Stimulated activated CD4-positive, alpha-beta T cell treated with anti-CD3 and anti-CD28 coated beads, Interleukin-1b, Interleukin-23, amount 100 ng/mL, for 24 hours (primary cell): ENCODE measurements around the gene MCEMP1.
A peak's percentile ranks its signal among the peaks of the same experiment; 100 is the strongest.

ENCODE experiments used
- DNase-seq, 4 experiments: peaks; one replicate each; pipeline ENCODE4 v3.0.0-alpha.2; 2020; ENCODE audit warnings: low read depth in 4 of 4, low spot score in 1 of 4

MCEMP1 gene

DNA sequence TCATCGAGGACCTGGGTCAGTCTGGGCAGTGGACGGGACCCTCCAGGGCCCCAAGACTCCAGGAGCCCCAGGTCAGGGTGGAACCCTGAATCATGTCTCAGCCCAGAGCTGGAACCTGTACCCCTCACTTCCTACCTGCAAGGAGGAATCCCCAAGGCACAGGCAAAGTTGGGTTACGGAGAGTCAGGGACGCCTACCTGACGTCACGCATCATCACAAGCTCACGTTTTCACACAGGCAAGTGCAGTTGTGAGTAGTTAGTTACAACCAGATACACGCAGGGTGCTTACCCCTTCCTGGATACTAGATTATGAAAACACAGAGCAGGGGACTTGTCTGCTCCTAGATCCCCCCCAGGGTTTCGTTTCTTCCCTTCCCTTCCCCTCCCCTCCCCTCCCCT lies 6.1 kb upstream of the MCEMP1 start:
- no peak for DNase-seq

DNA sequence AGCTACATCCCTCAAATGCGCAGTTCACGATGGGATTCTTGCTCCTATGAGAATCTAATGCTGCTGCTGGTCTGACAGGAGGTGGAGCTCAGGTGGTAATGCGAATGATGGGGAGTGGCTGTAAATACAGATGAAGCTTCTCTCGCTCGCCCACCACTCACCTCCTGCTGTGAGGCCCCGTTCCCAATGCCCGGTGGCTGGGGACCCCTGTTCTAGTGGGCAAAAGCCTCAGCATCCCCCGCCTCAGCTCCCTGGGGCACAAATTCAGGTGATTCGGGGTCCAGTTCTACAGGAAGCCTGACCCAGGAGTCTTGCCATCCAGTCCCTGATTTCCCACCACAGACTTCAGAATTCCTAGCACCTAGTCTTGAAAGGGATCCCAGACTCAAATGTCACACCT lies 4.4 kb upstream of the MCEMP1 start:
- DNase-seq: no peak

DNA sequence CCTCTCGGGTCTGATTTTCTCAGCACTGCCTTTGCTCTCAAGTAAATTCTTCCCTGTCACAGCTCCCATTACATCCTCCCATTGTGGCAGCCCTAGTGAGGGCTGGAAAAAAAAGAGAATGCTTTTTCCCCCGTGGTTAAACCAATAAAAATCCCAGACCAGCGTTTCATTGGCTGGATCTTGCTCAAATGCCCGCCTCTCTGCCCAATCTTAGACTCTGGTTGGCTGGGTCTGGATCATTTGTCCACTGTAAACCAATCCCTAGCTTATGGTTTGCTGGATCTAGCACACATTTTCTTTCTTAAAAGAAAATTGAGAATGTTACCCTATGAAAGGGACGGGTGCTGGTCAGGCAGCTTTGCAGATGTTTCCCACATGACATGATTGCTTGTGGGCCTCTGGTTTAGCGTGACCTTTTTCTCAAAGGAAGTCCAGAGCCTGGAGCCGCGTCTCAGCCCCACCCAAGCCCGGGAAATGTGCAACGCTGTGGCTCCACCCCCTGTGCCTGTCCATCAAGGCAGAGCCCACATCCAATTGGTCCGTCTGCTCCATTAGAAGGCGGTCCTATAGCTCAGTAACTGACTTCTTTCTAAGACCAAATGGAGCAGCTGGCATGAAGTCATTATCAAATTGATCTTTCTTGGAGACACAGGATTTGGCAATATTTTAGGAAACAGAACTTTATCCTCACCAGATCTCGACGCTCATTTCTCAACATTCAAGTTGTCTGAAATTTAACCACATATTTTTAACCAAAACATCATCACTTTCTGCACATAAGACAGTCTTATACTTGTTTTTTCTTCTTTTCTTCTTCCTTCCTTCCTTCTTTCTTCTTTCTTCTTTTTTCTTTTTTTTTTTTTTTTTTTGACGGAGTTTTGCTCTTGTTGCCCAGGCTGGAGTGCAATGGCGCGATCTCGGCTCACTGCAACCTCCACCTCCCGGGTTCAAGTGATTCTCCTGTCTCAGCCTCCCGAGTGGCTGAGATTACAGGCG lies 2.6 kb upstream of the MCEMP1 start:
- no peak for DNase-seq

GRCh38 chr19:7676376-7676775 lies 514 bp upstream of the MCEMP1 start:
- no peak for DNase-seq

DNA sequence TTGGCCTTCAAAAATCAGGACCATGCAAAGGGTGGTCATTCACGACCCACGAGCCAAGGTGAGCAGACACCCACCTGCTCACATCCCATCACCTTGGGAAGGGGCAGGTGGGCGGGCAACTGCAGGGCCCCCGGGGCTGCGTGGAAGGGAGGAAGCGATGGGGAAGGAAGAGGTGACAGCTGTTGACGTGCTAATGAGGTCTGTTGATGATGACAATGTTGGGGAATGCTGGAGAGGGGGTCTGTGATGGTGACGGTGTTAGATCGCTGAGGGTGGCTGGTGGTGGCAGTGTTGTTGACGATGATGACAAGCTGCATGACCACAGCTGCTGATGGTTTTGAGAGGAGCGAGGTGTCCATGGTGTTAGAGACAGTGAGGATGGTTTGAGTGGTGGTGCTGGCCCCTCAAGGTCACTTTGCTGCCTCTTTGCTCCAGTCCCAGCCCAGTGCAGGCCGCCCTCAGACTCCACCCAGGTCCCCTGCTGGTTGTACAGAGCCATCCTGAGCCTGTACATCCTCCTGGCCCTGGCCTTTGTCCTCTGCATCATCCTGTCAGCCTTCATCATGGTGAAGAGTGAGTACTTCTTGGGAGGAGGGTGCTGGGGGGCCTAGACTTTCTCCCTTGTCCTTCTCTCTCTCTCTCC lies 900 bp downstream of the MCEMP1 start:
- no peak for DNase-seq

DNA sequence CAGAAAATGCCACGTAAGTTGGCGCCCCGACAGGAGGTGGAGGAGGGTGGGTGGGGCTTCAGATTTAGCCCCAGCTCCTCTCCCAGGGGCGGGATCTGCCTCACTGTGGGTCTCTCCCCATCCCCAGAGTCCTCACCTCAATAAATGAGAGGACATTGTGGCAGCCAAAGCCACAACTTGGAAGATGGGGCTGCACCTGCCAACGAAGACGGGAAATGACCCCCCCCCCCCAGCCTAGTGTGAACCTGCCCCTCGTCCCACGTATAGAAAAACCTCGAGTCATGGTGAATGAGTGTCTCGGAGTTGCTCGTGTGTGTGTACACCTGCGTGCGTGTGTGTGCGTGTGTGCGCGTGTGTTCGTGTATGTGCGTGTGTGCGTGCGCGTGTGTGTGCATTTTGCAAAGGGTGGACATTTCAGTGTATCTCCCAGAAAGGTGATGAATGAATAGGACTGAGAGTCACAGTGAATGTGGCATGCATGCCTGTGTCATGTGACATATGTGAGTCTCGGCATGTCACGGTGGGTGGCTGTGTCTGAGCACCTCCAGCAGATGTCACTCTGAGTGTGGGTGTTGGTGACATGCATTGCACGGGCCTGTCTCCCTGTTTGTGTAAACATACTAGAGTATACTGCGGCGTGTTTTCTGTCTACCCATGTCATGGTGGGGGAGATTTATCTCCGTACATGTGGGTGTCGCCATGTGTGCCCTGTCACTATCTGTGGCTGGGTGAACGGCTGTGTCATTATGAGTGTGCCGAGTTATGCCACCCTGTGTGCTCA lies 2.3 kb downstream of the MCEMP1 start:
- DNase-seq: peak; percentile 32 to 60 (median 38)

DNA sequence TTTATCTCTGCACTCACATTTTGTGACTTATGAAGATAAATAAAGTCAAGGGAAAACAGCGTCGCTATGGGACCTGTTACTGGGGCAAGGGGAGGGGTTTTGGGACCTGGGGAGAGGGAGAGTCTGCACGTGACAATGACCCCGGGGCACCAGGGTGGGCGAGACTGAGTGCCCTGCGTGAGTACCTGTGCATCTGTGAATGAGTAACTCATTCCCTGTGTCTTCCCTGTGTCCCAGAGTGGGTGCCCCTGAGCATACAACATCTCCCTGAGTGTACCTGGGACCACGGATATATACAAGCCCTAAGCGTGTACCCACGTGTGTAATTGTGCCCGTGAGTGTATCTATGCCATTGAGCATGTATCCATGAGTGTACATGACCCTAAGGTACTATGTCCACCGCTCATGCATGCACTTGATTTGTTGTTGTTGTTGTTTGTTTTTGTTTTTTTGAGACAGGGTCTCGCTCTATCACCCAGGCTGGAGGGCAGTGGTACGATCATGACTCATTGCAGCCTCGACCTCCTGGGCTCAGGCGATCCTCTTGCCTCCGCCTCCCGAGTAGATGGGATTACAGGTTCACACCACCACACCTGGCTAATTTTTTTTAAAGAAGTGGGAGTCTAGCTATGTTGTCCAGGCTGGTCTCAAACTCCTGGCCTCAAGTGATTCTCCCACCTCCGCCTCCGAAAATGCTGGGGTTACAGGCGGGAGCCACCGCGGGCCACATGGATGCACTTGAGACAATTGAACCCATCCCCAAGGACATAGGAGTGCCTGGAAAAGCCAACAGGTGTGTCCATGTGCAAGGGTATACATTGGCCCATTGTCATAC lies 3.1 kb downstream of the MCEMP1 start:
- no peak for DNase-seq

- peak; percentile 65 to 78 (median 73) for DNase-seq
These were observed 3.9 kb downstream of the MCEMP1 start, which contains the start of gene TRAPPC5 for GRCh38 chr19:7680606-7681339. TSS of gene TRAPPC5 (plus strand) at chr19:7680833. CDS start at chr19:7682254, 1,421 bp downstream.

DNA sequence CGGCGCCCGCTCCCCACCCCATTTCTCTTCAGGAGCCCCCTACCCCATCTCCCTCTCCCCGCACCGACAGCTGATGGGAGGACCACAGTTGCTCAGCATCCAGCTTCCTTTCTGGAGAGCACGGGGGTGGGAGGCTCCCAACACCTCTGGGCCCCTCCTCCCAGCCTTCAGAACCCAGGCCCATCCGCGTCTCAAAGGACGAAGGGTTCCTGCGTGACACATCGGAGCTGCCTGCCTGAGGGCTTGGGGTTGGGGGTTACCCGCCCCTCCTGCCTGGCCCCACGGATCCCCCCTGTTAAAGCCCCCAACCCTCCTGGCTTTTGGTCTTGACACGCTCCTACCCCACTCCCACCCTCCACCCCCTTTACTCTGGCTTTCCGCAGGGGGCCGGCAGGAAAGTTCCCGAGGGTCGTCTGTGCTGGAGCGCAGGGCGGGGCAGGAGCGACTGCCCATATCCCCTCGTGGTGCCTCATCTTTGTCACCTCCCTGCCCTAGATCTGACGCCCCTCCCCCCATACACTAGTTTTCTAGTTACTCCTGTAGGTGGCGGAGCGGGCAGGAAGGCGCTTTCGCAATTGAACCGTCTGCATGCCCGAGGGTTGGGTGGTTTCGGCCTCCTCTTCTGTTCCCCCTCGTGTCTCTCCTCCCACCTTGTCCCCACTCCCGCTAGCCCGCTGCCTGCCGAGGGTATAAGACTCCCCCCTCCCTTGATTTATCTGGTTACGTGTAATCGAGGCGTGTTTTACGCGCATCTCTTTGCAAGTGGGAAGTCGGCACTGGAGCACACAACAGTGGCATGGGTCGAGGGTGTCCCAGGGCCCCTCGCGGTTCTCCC lies 4.7 kb downstream of the MCEMP1 start:
- DNase-seq: peak; percentile 65 to 90 (median 81)

DNA sequence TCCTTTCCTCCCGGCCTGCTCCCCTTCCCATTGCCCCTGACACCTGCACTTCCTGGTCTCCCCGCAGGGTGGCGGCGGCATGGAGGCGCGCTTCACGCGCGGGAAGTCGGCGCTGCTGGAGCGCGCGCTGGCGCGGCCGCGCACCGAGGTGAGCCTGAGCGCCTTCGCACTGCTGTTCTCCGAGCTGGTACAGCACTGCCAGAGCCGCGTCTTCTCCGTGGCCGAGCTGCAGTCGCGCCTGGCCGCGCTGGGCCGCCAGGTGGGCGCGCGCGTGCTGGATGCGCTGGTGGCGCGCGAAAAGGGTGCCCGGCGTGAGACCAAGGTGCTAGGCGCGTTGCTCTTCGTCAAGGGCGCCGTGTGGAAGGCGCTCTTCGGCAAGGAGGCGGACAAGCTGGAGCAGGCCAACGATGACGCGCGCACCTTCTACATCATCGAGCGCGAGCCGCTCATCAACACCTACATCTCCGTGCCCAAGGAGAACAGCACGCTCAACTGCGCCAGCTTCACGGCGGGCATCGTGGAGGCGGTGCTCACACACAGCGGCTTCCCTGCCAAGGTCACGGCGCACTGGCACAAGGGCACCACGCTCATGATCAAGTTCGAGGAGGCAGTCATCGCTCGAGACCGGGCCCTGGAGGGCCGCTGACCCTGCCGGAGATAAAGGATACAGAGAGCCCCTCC lies 5.4 kb downstream of the MCEMP1 start:
- DNase-seq: no peak

DNA sequence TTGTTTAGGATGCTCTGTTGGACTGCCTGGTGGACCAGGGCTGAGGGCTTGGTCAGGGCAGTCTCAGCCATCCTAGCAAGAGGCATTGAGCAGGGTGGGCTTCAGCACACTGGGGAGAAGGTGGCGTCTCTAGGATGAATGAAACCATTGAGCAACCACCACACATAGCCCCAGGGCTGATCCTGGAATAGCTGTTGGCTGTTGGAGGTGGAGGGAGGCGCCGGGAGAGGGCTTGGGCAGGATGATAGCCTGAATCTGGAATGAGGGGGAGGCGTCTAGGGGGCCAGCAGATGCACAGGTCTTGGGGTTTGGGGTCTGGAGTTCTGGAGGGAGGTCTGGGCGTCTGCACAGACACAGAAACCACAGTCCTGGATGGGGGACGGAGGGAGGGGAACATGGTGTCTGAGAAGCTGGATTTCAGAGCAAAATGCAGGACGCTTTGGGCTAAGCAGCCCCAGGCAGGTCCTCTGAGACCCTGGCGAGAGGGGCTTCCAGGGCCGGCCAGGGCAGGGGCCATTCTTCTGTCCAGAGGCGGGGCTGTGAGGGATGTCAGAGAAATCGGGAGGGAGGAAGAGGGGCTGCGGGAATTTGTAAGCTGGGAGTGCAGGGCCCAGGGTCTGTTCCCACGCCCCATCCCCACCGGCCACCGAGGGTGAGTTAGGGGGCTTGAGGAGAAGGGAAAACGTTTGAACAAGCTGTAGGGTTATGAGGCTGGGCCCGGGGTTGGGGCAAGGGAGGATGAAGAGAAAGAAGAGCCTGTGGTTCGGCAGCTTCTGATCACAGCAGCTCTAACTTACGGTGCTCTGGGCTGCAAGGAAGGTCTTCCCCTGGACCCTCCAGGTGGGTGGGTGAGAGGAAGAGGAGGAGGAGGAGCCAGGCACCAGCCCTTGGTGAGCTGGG lies 8.9 kb downstream of the MCEMP1 start:
- DNase-seq: no peak

DNA sequence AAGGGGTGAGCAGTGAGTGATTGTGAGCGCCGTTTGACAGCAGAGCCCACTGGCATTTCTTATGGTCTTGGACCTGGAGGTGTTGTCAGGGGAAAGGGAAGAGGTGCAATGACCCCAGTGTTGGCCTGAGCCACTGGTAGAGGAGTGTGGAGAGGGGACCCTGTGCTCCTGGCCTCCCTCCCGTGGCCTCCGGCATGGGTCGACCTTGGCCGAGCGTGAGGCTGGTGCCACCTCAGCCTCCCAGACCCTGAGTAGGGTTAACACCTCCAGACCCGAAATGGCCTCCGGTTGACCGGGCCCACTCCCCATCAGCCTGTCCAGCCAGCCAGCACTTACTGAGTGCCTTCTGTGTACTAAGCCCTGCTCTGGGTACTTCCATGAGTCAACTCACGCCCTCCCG lies 10.3 kb downstream of the MCEMP1 start:
- no peak for DNase-seq

DNA sequence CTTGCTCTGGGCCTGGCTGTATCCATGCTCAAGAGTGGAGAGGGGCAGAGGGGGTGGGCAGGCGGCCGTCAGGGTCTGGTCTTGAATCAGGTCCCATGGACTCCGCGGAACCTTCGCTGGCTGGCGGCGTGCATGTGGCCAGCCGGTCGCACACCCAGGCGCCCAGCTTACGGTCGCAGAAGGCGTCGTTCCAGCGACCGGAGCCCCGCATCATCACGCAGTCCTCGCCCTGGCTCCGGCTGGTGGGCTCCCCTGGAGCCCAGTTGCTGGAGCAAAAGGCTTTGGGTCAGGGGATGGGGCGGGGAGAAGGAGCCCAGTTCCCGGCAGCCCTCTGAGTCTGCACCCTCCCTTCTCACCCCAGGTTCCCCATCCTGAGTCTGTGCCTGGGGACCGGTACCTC lies 12.3 kb downstream of the MCEMP1 start:
- no peak for DNase-seq

- no peak for DNase-seq
These were observed 13.9 kb downstream of the MCEMP1 start for GRCh38 chr19:7690779-7691258.

- no peak for DNase-seq
These were observed 14.6 kb downstream of the MCEMP1 start for GRCh38 chr19:7691497-7691896.

- DNase-seq: no peak
These were observed 15.7 kb downstream of the MCEMP1 start for GRCh38 chr19:7692417-7693088.

GRCh38 chr19:7694499-7694898 lies 17.6 kb downstream of the MCEMP1 start:
- no peak for DNase-seq
